ENCODE measurements around the gene SOCS1.

GRCh38 chr16:11295672-11296071, 39.7 kb upstream of the SOCS1 start:
- no peak for TF ChIP-seq CTCF (IDR thresholded peaks at IDR 0.05 in 2 of 3, conservative IDR thresholded peaks at IDR 0.05 in 1 of 3; ENCODE audit: insufficient read depth in 2 of 3, low read depth in 1 of 3, low read length in 3 of 3)
- TF ChIP-seq MYBL2 (IDR thresholded peaks at IDR 0.05; ENCODE audit: low read depth) = no peak
- no peak for TF ChIP-seq MYBL2 (CRISPR knock-in tag; IDR thresholded peaks at IDR 0.05; ENCODE audit: borderline replicate concordance)

Measured in K562 (cell line).